ENCODE measurements around the gene GAS7.
"Not testable (repeated sequence)": the region's sequence is repeated elsewhere in the genome, so short reads cannot be mapped to it uniquely, and the experiment has no call there.

Gene GAS7

DNA sequence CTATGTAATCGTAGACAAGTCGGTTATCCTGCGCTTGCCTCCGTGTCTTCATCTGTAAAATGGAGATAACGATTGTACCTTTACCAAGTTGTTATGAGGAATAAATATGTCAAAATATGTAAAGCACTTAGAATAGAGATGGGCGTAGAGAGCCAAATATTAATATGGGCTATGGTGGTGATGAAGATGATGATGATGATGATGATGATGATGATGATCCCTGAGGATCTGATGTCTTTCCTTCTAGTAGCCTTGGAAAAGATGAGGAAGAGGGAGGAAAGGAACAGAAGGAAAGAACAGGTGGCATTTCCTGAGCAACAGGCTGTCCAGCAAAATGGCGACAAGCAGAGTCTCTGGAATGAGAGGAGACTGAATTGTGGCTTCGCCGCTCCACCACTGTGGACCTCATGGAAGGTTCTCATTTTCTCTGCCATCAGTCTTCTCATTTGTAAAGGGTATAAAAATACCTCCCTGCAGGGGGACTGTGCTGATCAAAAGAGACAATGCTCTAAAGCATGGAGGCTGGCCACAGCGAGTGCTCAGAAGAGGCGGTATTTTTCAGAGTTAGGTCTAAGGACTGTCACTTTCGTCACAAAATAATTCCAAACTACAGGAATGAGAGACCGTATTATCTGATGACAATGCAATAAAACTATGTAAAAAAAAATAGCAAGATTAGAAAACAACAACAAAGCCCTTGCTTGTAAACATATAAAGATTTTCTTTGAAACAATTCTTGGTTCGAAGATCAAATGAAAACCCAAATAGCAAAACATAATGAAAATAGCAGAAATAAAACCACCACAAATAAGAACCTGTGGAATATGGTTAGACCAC is 276.2 kb downstream of the GAS7 start:
- TF ChIP-seq, protein P1, sequence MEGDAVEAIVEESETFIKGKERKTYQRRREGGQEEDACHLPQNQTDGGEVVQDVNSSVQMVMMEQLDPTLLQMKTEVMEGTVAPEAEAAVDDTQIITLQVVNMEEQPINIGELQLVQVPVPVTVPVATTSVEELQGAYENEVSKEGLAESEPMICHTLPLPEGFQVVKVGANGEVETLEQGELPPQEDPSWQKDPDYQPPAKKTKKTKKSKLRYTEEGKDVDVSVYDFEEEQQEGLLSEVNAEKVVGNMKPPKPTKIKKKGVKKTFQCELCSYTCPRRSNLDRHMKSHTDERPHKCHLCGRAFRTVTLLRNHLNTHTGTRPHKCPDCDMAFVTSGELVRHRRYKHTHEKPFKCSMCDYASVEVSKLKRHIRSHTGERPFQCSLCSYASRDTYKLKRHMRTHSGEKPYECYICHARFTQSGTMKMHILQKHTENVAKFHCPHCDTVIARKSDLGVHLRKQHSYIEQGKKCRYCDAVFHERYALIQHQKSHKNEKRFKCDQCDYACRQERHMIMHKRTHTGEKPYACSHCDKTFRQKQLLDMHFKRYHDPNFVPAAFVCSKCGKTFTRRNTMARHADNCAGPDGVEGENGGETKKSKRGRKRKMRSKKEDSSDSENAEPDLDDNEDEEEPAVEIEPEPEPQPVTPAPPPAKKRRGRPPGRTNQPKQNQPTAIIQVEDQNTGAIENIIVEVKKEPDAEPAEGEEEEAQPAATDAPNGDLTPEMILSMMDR (IDR thresholded peaks at IDR 0.05; ENCODE audit: extremely low read depth, missing control alignments): no peak
- no peak for DNase-seq (ENCODE audit: low spot score)

DNA sequence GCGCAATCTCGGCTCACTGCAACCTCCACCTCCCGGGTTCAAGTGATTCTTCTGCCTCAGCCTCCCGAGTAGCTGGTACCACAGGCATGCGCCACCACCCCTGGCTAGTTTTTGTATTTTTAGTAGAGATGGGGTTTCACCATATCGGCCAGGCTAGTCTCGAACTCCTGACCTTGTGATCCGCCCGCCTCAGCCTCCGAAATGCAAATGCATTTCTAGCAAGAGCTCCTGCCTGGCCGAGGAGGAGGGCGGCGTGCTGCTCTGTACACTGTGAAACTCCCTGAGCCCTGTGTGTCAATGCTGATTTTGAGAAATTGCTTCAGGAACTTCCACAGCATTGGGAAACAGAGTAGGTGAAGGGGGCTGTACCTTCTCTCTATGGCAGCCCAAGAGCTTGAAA is 277.2 kb downstream of the GAS7 start:
- DNase-seq (ENCODE audit: low spot score): not testable (repeated sequence)

GRCh38 chr17:9918804-9919352 is 279.5 kb downstream of the GAS7 start:
- DNase-seq (ENCODE audit: low spot score): no peak
- TF ChIP-seq, protein P1 (IDR thresholded peaks at IDR 0.05; ENCODE audit: extremely low read depth, missing control alignments): no peak

DNA sequence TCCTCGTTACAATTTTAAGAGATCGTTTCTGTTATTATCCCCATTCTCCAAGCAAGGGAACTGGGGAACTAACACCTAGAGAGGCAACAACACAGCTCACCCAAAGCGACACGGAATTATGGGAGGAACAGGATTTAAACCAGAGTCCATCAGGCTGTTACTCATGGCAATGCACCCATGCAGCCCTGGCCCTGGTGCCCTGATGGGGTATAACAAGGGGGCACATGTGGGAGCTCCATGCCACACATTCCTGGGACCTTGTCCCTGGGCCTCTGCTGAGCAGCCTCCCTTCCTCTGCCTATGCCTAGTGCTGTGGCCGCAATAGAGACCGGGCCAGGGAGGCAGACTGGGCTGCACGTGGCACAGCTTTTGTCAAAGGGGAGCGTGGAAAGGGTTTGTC is 280.1 kb downstream of the GAS7 start:
- no peak for DNase-seq (ENCODE audit: low spot score)
- TF ChIP-seq, protein P1 (IDR thresholded peaks at IDR 0.05; ENCODE audit: extremely low read depth, missing control alignments): no peak

DNA sequence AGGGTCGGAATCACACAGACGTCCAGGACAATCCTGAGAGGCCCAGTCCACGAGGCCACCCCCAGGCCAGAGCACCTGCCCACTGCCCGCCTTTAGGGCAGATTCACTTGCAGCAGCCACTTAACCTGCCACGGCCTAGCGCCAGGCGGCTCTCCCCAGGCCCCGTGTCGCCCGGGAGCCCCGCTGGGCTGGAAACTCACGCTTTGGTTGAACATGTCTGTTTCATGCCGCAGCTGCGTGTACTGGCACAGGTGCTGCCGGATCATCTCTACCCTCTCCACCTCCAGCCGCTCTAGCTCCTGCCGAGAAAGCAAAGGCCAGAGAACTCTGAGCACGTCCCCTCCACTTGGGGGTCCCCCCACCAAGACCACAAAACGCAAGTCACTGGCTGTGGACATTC is 280.6 kb downstream of the GAS7 start:
- TF ChIP-seq, protein P1 (IDR thresholded peaks at IDR 0.05; ENCODE audit: extremely low read depth, missing control alignments): no peak
- DNase-seq (ENCODE audit: low spot score): no peak

DNA sequence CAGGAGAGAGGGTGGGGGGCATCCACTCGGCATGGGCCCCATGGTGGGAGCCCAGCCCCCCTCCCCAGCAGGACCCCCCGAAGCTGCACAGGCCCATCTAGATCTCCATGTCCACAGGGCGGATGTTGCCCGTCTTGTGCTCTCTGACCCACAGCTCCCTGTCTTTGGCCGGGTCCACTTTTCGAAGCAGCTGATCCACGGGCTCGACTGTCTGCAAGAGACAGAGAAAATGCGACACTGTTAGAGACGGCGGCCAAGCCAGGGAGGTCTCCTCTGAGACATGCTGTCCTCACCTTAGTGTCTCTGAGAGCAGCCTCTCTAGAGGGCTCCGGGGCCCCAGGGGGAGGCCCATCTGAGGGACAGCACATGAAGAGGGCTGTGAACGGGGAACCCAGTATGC is 281.3 kb downstream of the GAS7 start:
- TF ChIP-seq, protein P1 (IDR thresholded peaks at IDR 0.05; ENCODE audit: extremely low read depth, missing control alignments): no peak
- no peak for DNase-seq (ENCODE audit: low spot score)

- DNase-seq (ENCODE audit: low spot score): no peak
- TF ChIP-seq, protein P1 (IDR thresholded peaks at IDR 0.05; ENCODE audit: extremely low read depth, missing control alignments): no peak
Observed at GRCh38 chr17:9916108-9916507, 282.3 kb downstream of the GAS7 start.

DNA sequence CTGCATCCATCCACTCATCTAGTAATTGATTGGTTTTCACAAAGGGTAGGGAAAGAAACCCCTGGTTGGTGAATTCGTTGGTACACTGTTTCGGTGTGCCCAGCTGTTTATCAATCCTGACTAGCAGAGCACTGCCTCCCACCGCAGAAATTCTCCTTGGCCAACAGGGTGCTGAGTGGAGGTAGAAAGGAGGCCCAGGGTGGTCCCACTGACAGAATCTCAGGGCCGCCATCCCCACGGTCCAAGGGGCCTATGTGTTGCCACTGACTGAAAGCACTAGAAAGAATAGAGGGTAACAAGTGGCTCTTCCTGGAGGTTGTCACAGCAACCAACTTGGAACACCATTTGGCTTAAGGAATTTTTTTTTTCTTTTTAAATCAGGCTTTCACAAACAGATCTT is 284.9 kb downstream of the GAS7 start:
- TF ChIP-seq, protein P1 (IDR thresholded peaks at IDR 0.05; ENCODE audit: extremely low read depth, missing control alignments): no peak

More for the DNA sequence above, 284.9 kb downstream of the GAS7 start:
- no peak for DNase-seq (ENCODE audit: low spot score)

Data from GM20000 (cell line).